Hippocampal formation (tissue), 2 donors: ENCODE measurements around the gene RIMBP2.

Experiments used
- DNase-seq, 2 donors: peaks; one replicate each; lab custom pipeline; 2025; lab: John Stamatoyannopoulos, UW

The RIMBP2 gene

GRCh38 chr12:130440411-130441080, 275.6 kb downstream of the RIMBP2 start:
- no peak for DNase-seq

GRCh38 chr12:130439250-130439649, 276.8 kb downstream of the RIMBP2 start:
- no peak for DNase-seq

- DNase-seq = no peak
These were observed 277.4 kb downstream of the RIMBP2 start for GRCh38 chr12:130438711-130439110.

- no peak for DNase-seq
These were observed 277.9 kb downstream of the RIMBP2 start for GRCh38 chr12:130438243-130438620.

GRCh38 chr12:130437555-130438242, 278.4 kb downstream of the RIMBP2 start:
- DNase-seq = no peak

- DNase-seq = no peak
These were observed 279.2 kb downstream of the RIMBP2 start for GRCh38 chr12:130436741-130437501.

GRCh38 chr12:130435826-130436225, 280.3 kb downstream of the RIMBP2 start:
- DNase-seq = no peak

- DNase-seq = no peak
These were observed 280.8 kb downstream of the RIMBP2 start for GRCh38 chr12:130435331-130435730.

- DNase-seq = no peak
These were observed 281.5 kb downstream of the RIMBP2 start for GRCh38 chr12:130434560-130434959.

- no peak for DNase-seq
These were observed 282.3 kb downstream of the RIMBP2 start for GRCh38 chr12:130433834-130434233.

- no peak for DNase-seq
These were observed 282.7 kb downstream of the RIMBP2 start for GRCh38 chr12:130433411-130433810.

GRCh38 chr12:130431176-130431575, 284.9 kb downstream of the RIMBP2 start:
- no peak for DNase-seq

GRCh38 chr12:130429656-130430505, 286.2 kb downstream of the RIMBP2 start:
- DNase-seq = no peak

GRCh38 chr12:130428116-130428515, 288.0 kb downstream of the RIMBP2 start:
- DNase-seq = no peak

GRCh38 chr12:130427381-130427887, 288.7 kb downstream of the RIMBP2 start:
- DNase-seq = no peak

- DNase-seq = no peak
These were observed 290.3 kb downstream of the RIMBP2 start for GRCh38 chr12:130425698-130426245.

- no peak for DNase-seq
These were observed 291.0 kb downstream of the RIMBP2 start for GRCh38 chr12:130424858-130425697.

- DNase-seq = no peak
These were observed 291.9 kb downstream of the RIMBP2 start for GRCh38 chr12:130423991-130424857.

- no peak for DNase-seq
These were observed 293.0 kb downstream of the RIMBP2 start for GRCh38 chr12:130423136-130423535.

- no peak for DNase-seq
These were observed 293.4 kb downstream of the RIMBP2 start for GRCh38 chr12:130422676-130423075.
